Measurements from ENCODE around the gene LYPD5.

- TF ChIP-seq REST (IDR thresholded peaks at IDR 0.05; ENCODE audit: borderline replicate concordance) (no peak), CTCF (IDR thresholded peaks at IDR 0.05; ENCODE audit: poor library complexity, severe bottlenecking) (no peak), MXI1 (conservative IDR thresholded peaks at IDR 0.05; ENCODE audit: poor library complexity, severe bottlenecking) (no peak), SMC3 (conservative IDR thresholded peaks at IDR 0.05; ENCODE audit: poor library complexity) (no peak), RAD21 (conservative IDR thresholded peaks at IDR 0.05) (no peak), TAF1 (IDR thresholded peaks at IDR 0.05; ENCODE audit: low read depth) (no peak), EZH2 (IDR thresholded peaks at IDR 0.05; ENCODE audit: borderline replicate concordance, insufficient read depth, low read length, poor library complexity, severe bottlenecking) (no peak), POLR2AphosphoS5 (IDR thresholded peaks at IDR 0.05) (no peak)
These were observed 53.1 kb downstream of the LYPD5 start for GRCh38 chr19:43749152-43749551.

Data from neural cell (in vitro differentiated cells).